IPS-18c (cell line): ENCODE data around the gene XKR3.
"Not testable (repeated sequence)": the region's sequence is repeated elsewhere in the genome, so short reads cannot be mapped to it uniquely, and the experiment has no call there.

ENCODE experiments used
- H3K4me3 ChIP-seq: 2 replicates; pipeline ENCODE4 v1.7.0; 2013; ENCODE audit warnings: low read depth, mild to moderate bottlenecking, low read length, moderate library complexity; ENCODE audit not compliant: insufficient read depth
- H3K9me3 ChIP-seq: one replicate; pipeline ENCODE4 v1.6.1; 2013; ENCODE audit warnings: mild to moderate bottlenecking, low read length, moderate library complexity; ENCODE audit not compliant: control insufficient read depth, insufficient read depth

Gene XKR3

DNA sequence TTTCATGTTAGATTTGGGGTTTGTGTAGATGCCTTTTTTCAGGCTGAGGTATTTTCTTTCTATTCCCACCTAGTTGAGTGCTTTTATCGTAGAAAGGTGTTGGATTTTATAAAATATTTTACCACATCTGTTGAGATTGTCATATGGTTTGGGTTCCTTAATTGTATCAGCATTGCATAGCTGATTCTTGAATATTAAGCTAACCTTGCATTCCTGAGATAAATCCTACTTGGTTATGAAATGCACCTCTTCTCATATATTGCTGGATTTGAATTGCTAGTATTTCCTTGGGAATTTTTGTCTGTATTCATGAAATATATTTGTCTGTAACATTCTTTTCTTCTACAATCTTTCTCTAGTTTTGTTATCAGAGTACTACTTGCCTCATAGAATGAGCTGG lies 10.1 kb downstream of the XKR3 start:
- Histone ChIP-seq H3K9me3 (no peaks in the 10 kb centered on the region), H3K4me3 (no peak overlapping the region)

DNA sequence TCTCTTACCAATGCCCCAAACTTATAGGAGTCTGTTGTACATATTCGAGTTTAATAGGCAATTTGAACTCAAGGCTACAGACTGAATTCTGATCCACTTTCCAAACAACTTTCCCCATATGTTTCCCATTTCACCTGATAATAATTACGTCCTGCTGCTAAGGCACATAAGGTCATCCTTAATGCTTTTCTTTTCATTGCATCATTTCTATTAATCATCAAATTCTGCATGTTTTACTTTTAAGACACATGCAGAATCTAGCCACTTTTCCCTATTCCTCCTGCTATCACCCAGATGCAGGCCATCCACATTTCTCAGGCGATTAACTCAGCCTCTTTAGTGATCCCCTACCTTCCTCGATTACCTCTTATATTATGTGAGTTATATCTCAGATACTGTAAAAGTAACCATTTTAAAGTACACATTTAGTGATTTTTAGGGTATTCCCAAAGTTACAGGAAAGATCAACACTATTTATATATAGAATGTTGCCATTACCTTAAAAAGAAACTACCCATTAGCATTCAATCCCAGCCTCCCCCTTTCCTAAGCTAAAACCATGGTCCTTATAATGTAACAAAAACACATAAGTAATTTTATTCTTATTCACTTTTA lies 14.9 kb downstream of the XKR3 start:
- H3K9me3 ChIP-seq: no peaks in the 10 kb centered on the region

DNA sequence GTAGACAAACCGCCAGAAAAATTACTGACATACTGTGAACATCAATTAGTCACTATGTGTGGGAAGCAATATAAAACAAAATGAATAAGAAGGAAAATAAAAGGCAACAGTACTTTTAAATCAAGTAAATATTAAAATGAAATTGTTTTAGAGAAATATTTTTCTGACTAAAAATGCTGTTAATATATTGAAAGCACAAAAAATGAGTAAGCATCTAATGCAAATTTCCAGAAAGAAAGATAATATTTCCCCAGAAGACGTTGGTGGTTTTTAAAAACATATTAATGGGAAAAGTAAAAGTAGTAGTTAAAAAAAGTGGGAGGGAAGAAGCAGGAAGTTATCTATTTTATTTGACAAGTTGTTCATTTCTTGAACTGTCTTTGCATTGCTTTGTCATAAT lies 16.5 kb downstream of the XKR3 start:
- Histone ChIP-seq H3K9me3 (no peaks in the 10 kb centered on the region), H3K4me3 (no peak overlapping the region)

More for the DNA sequence above, 14.9 kb downstream of the XKR3 start:
- H3K4me3 ChIP-seq: no peak overlapping the region

DNA sequence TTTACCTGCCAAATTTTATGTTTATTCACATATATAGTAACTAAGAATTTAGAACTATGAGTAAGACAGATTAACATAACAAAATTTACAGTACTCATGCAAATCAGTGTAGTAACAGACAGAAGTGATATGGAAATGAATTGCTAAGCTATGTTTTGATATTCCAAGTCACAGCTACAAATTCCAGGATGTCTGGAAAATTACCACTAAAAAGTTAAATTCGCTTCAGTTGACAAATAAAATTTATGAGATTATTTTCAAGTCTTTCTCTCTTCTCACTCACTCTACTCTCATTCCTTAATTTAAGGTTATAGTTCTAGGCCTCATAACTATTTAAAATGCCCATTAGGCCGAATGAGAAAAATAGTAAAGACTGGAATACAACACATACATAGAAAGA lies 18.1 kb downstream of the XKR3 start:
- Histone ChIP-seq H3K4me3 (no peak overlapping the region), H3K9me3 (no peaks in the 10 kb centered on the region)

DNA sequence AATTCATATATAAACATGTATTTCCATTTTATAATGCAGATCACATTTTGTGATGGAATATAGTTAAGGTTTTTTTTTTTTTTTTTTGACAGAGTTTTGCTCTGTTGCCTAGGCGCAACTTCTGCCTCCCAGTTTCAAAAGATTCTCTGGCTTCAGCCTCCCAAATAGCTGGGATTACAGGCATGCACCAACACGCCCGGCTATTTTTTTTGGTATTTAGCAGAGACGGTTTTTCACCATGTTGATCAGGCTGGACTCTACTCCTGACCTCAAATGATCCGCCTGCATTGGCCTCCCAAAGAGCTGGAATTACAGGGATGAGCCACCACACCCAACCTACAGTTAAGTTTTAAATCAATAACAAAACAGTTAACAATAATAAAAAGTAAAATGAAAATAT lies 18.8 kb downstream of the XKR3 start:
- Histone ChIP-seq H3K9me3 (no peaks in the 10 kb centered on the region), H3K4me3 (no peak overlapping the region)

DNA sequence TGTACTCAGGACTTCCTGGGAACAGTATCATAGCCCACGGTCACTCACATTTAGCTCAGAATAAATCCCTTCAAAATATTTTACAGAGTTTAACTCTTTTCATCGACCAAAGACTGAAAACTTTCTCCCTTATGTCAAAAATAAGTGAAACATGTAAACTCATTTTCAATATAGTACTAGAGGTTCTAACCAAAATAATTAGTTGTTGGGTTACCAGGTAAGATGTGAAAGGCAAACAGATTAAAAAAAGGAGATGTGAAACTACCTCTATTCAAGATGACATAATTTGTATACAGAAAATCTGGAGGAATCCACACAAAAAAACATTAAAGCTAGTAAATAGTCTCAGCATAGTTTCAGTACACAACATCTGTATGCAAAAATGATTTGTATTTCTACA lies 20.3 kb downstream of the XKR3 start:
- Histone ChIP-seq H3K4me3 (no peak overlapping the region), H3K9me3 (no peaks in the 10 kb centered on the region)

DNA sequence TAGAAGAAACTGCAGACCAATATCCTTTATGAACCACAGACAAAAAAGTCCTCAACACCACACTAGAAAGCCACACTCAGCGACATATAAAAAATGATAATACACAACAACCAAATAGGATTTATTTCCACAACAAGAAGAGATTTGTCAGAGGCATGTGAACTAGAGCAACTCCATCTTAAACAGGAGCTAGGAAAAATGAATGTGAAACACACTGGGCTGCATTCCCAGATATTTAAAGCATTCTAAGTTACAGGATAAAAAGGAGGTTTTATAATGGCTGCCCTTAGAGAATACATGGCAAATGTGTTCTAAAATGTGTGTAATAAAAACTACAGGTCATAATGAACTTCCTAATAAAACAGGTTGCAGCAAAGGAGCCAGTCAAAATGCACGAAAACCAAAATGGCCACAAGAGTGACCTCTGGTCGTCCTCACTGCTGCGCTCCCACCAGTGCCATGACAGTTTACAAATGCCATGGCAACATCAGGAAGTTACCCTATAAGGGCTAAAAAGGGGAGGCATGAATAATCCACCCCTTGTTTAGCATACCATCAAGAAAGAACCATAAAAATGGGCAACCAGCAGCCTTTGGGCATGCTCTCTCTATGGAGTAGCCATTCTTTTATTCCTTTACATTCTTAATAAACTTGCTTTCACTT lies 21.8 kb downstream of the XKR3 start:
- Histone ChIP-seq H3K4me3 (no peak overlapping the region), H3K9me3 (no peaks in the 10 kb centered on the region)

DNA sequence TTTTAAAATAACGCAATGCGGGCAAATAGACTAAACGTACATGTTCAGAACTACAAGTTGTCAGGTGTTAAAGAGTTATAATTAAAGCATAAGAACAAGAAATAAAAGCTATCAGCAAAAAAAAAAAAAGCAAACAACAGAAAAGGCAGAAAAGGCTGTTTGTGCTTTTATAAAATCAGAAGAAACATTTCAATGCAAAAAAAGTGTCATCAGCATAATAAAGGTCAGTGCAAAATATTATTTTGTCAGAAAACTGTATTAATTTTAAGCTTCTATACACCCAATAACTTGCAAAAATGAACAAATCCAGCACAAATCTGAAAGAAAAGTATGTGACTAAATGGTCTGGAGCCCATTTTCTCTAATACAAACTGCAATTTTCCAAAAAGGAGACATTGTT lies 23.6 kb downstream of the XKR3 start:
- H3K9me3 ChIP-seq: no peaks in the 10 kb centered on the region
- H3K4me3 ChIP-seq: no peak overlapping the region

DNA sequence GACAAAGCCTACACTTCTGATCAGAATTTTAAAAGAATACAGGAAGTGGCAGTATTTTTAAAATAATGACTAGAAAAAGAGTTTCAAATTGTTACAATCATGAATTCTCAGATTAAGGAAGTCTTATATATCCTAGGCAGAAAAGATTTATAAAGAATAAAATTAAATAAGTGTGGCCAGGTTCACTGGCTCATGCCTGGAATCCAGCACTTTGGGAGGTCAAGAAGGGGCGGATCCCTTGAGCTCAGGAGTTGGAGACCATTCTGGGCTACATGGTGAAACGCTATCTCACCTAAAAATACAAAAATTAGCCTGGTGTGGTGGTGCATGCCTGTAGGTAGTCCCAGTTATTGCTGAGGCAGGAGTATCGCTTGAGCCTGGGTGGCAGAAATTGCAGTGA lies 24.1 kb downstream of the XKR3 start:
- Histone ChIP-seq H3K4me3 (no peak overlapping the region), H3K9me3 (no peaks in the 10 kb centered on the region)

DNA sequence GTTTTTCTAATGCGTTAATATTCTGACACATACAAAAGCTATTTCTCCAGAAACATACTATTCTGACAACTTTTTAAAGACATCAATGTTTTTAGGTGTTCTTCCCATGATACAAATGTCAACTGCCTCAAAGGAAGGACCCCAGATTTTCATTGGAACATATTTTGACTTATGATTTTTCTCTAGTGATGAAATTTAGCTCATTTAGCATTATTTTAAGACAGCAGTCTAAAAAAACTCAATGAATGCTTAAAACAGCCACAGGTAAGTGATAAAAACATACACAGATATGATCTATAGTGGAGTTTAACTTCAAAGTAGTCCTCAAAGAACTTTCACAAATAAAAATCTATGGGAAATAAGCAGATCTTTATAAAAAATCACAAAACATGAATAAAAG lies 24.9 kb downstream of the XKR3 start:
- H3K4me3 ChIP-seq: no peak overlapping the region
- no peaks in the 10 kb centered on the region for H3K9me3 ChIP-seq

DNA sequence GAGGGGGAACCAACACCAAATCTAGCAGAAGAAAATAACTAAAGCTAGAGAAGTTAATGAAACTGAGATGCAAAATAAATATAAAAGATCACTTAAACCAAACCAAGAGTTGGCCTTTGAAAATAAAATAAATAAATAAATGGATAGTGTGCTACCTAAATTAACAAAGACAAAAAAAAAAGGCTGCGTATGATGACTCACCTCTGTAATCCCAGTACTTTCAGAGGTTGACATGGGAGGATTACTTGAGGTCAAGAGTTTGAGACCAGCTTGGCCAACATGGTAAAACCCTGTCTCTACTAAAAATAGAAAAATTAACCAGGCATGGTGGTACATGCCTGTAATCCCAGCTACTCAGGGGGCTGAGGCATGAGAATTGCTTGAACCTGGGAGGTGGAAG lies 29.7 kb downstream of the XKR3 start:
- not testable (repeated sequence) for H3K9me3 ChIP-seq

DNA sequence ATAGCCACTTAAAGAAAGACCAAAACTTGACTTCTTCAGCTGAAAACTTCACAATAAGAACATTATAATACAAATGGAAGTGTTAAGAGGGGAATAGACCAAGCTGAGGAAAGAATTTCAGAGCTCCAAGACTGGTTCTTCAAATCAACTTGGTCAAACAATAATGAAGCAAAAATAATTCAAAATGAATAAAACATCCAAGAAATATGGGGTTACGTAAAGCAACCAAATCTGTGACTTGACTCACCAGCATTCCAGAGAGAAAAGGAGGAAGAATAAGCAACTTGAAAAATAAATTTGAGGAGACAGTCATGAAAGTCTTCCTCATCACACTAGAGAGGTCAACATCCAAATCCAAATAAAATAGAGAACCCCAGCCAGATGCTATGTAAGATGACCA lies 31.4 kb downstream of the XKR3 start:
- no peaks in the 10 kb centered on the region for H3K9me3 ChIP-seq
- no peak overlapping the region for H3K4me3 ChIP-seq

More for the DNA sequence above, 29.7 kb downstream of the XKR3 start:
- not testable (repeated sequence) for H3K4me3 ChIP-seq

DNA sequence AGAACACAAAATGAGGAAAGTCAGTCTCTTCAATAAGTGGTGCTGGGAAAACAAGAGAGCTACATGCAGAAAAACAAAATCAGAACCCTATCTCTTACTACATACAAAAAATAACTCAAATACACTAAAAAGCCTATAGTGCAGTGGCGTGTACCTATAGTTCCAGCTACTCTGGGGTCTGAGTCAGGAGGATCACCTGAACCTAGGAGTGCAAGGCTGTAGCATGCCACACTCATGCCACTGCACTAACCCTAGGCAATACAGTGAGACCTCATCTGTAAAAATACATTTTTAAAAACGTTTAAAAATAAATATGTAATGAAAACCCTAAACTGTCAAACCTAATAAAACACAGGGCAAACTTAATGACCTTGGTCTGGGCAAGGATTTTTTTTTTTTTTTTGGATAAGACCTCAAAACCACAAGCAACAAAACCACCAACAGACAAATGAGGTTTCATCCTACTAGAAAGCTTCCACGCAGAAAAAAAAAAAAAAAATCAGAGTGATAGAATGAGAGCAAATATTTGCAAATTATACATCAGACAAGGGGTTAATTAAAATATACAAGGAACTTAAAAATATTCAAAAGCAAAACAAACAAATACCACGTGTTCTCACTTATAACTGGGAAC lies 35.2 kb downstream of the XKR3 start:
- no peaks in the 10 kb centered on the region for H3K9me3 ChIP-seq
- H3K4me3 ChIP-seq: no peak overlapping the region

DNA sequence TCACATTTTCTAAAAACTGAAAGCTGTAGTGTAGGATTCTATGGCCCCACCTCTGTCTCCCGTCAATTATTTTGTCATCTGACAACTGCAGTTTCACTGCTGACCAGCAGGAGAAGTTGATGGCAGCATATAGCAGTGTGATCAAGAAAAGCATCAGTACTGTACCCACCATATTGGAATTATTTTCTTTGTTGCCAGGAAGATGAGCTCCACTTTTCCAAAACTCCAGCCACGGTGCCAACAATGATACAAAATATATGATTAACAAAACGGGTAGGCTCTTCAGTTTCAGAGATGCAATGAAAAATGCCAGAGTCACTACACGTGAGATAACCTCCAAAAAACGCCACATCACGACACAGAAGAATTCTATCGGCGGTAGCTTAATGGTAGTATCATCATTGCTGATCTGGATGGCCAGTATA lies 41.3 kb downstream of the XKR3 start:
- Histone ChIP-seq H3K4me3 (no peak overlapping the region), H3K9me3 (no peaks in the 10 kb centered on the region)

DNA sequence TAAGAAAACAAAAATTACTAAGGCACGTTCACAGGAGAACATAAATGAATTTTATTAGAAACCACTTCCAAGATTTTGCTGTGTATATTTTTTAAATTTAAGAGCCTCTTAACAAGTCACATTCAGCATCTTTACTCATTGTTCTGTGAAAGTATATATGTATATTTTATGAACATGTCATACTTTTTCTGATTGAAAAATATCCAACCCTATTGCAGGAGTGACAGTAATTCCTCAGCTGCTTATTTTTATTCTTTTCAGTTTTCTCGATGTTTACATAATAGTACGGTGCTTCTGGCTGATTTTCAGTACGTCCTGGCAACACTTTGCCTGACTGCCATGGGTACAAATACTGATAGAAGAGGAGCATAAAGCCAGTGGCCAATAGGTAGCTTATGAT lies 41.8 kb downstream of the XKR3 start:
- H3K4me3 ChIP-seq: no peak overlapping the region
- H3K9me3 ChIP-seq: no peaks in the 10 kb centered on the region

DNA sequence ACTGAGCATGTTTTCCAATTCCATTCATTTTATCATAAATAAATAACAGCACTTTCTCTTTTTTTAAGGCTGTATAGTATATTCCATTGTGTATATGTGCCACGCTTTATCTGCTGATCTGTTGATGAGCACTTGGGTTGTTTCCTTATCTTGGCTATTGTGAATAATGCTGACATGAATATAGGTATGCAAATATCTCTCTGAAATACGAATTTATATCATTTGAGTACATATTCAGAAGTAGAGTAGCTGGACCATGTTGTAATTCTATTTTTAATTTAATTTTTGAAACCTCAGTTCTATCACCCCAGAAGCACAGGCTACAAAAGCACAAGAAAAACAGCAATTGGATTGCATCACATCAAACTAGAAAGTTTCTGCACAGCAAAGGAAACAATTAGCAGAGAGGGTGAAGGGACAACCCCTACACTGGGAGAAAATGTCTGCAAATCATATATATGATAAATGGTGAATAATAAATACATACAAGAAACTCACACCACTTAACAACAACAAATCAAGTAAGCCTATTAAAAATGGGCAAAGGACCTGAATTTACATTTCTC lies 43.4 kb downstream of the XKR3 start:
- H3K9me3 ChIP-seq: no peaks in the 10 kb centered on the region
- no peak overlapping the region for H3K4me3 ChIP-seq

DNA sequence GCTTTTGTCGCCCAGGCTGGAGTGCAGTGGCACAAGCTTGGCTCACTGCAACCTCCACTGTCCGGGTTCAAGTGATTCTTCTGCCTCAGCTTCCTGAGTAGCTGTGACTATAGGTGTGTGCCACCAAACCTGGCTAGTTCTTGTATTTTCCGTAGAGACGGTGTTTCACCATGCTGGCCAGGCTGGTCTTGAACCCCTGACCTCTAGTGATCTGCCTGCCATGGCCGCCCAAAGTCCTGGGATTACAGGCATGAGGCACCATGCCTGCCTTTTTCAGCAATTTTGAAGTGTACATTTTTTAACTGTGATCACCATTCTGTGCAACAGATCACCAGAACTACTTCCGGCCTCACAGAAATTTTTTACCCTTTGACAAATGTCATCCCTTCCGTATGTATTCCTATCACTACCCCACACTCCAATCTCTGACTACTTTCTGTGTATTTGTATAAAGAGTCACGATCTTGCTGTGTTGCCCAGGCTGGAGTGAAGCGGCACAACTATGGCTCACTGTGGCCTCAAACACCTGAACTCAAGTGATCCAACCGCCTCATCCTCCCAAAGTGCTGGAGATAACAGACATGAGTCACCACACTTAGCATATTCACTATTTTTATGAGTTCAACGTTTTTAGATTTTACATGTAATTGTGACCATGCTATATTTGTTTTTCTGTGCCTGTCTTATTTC lies 44.0 kb downstream of the XKR3 start:
- Histone ChIP-seq H3K9me3 (no peaks in the 10 kb centered on the region), H3K4me3 (no peak overlapping the region)
